Measurements from ENCODE around the gene PDGFRB.

DNA sequence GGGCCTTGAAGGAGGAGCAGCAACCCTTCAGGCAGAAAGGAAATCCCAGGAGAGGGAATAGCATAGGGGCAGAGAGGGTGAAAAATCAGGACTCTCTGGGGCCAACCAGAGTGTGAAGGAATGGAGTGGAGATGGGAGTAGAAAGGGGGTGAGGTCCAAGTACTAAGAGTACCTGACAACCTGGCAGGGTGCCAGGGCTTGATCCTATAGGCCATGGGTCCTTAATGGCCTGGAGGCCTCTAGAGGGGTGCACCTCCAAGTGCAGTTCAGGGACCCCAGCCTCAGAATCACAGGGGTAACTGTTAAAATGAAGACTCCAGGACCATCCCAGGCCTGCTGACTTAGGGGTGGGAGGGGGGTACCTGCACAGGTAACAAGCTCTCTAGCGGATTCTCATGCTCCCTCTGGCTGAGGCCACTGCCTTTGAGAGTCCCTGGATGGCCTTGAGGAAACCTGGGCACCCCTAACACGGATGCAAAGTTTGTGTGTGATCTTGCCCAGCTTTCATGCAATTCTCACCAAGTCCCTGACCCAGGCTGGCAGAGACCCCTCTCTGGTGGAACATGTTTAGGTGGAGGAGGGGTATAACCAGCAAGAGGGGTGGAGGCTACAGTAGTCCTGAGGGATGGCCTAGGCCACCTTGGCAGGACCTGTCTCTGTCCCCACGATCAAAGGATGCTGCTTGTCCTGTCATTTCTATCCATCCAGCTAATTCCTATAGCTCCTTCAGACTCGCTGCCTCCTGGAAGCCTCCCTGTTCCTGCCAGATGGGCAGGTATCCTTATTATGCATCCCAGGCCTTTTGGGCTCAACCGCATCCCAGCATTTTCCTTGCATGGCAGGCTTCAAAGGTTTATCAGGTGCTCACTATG, 51.7 kb downstream of the PDGFRB start:
- TF ChIP-seq, protein P1, sequence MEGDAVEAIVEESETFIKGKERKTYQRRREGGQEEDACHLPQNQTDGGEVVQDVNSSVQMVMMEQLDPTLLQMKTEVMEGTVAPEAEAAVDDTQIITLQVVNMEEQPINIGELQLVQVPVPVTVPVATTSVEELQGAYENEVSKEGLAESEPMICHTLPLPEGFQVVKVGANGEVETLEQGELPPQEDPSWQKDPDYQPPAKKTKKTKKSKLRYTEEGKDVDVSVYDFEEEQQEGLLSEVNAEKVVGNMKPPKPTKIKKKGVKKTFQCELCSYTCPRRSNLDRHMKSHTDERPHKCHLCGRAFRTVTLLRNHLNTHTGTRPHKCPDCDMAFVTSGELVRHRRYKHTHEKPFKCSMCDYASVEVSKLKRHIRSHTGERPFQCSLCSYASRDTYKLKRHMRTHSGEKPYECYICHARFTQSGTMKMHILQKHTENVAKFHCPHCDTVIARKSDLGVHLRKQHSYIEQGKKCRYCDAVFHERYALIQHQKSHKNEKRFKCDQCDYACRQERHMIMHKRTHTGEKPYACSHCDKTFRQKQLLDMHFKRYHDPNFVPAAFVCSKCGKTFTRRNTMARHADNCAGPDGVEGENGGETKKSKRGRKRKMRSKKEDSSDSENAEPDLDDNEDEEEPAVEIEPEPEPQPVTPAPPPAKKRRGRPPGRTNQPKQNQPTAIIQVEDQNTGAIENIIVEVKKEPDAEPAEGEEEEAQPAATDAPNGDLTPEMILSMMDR (IDR thresholded peaks at IDR 0.05) = no peak
- TF ChIP-seq POLR2AphosphoS5 (IDR thresholded peaks at IDR 0.05) = no peak
